HepG2 (cell line): Measurements from ENCODE around the gene LITAF. TPM values are rescaled to one million over a fixed set of nuclear protein-coding genes. Genes with fewer than 3 reads are reported as not detected.

Source experiments
- GFI1 ChIP-seq: sonication (generic); formaldehyde crosslinking; IDR thresholded peaks from 2 replicates; pipeline ENCODE4 v1.5.0; 2020; ENCODE audit warnings: missing genetic modification reagents, mild to moderate bottlenecking, borderline replicate concordance
- STAG1 ChIP-seq: sonication (generic); formaldehyde crosslinking; IDR thresholded peaks from 2 replicates; pipeline ENCODE4 v1.4.0; 2020; ENCODE audit warnings: missing genetic modification reagents
- ZNF367 ChIP-seq: sonication (generic); formaldehyde crosslinking; IDR thresholded peaks from 2 replicates; pipeline ENCODE4 v1.4.0; 2020; ENCODE audit warnings: missing genetic modification reagents, borderline replicate concordance
- ZNF839 ChIP-seq: sonication (generic); formaldehyde crosslinking; IDR thresholded peaks from 2 replicates; pipeline ENCODE4 v1.4.0; 2020; ENCODE audit warnings: missing genetic modification reagents, mild to moderate bottlenecking, borderline replicate concordance
- ZSCAN21 ChIP-seq: sonication (generic); formaldehyde crosslinking; IDR thresholded peaks from 2 replicates; pipeline ENCODE4 v1.8.0; 2022; ENCODE audit warnings: mild to moderate bottlenecking, missing genetic modification reagents, moderate library complexity, borderline replicate concordance
- polyA plus RNA-seq, 8 experiments: library from polyadenylated mRNA; depleted of rRNA in 3 of 8; stranded (reverse) in 7 of 8; unstranded in 1 of 8; fragments of >200 nt; fragmentation: Illumina TruSeq in 4 of 8; extraction: Trizol in 4 of 8; gene quantifications; 2 replicates each; pipeline versions ENCODE4 v1.2.1 to v1.2.3, GENCODE V29; 2011 to 2016; ENCODE audit warnings: low read depth in 4 of 8, missing spikeins in 1 of 8, mixed read lengths in 1 of 8; ENCODE audit not compliant: insufficient read depth in 1 of 8
- total RNA-seq, 5 experiments: library from RNA; depleted of rRNA; stranded (reverse); fragments of >200 nt; fragmentation: Illumina TruSeq; extraction: Trizol; gene quantifications; 2 replicates each; pipeline ENCODE4 v1.2.3, GENCODE V29; 2016; ENCODE audit warnings: low read depth in 1 of 5
- TF ChIP-seq, protein P1 (sequence below): sonication (generic); formaldehyde crosslinking; IDR thresholded peaks from 2 replicates; pipeline ENCODE4 v1.4.0; 2020; ENCODE audit warnings: missing genetic modification reagents
- TF ChIP-seq, protein P2 (sequence below): sonication (generic); formaldehyde crosslinking; IDR thresholded peaks from 2 replicates; pipeline ENCODE4 v1.5.0; 2020; ENCODE audit warnings: mild to moderate bottlenecking, missing genetic modification reagents

LITAF gene
- total and polyA plus RNA-seq, 2 of the 13 experiments (the other 11 are each of a cell fraction or from before 2014, with no cell fraction given), result 80.1 to 141 TPM

DNA sequence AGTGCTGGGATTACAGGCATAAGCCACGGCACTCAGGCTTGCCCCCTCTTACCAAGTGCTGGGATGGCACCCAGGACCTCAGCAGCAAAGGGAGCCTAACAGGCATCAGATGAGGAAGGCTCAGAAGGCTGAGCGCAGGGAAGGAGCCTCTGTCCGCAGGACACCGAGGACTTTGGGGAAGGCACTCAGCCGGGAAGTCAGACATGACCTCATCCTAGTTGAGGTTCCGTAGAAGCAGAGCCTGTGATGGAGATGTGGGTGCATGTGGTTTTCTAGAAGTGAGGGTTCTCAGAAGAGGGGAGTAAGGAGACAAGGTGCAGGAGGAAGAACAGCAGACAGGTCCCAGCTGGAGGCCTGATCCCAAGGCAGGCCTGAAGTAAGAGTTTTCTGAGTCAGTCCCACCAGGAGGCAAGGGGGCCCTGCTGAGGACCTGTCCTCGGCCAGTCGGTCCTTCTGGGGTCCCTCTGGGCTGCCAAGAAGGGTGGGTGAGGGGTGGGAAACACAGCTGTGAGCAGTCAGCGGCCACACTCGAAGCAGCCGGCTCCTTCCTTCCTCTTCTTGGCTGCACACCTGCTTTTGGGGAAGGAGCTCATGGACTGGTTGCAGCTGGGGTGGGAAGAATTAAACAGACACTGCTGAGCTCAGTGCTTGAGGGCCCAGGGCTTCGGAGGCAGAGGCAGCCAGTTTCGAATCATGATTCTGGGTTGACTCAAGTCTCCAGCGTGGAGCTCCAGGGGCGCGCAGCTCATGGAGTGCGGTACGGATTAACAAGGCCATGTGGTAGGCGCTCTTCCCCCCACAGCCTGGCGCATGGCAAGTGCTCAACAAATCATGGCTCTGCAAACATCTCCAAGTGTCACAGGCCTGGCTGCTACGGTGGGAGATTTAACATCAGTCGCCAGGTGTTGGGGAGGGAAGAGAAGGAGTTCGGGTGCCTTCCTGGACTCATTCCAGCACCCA lies 42.6 kb upstream of the LITAF start (continued):
- TF ChIP-seq, protein P1, sequence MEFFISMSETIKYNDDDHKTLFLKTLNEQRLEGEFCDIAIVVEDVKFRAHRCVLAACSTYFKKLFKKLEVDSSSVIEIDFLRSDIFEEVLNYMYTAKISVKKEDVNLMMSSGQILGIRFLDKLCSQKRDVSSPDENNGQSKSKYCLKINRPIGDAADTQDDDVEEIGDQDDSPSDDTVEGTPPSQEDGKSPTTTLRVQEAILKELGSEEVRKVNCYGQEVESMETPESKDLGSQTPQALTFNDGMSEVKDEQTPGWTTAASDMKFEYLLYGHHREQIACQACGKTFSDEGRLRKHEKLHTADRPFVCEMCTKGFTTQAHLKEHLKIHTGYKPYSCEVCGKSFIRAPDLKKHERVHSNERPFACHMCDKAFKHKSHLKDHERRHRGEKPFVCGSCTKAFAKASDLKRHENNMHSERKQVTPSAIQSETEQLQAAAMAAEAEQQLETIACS, result 0 out of 2 replicates have a peak, but pooled peaks have one; percentile 8
- TF ChIP-seq GFI1 (0 out of 2 replicates have a peak, but pooled peaks have one; percentile 40), ZNF367 (0 out of 2 replicates have a peak, but pooled peaks have one; percentile 8), ZSCAN21 (CRISPR knock-in tag) (0 out of 2 replicates have a peak, but pooled peaks have one; percentile 11), STAG1 (CRISPR knock-in tag) (no peak), ZNF839 (0 out of 2 replicates have a peak, but pooled peaks have one; percentile 38)
- TF ChIP-seq, protein P2, sequence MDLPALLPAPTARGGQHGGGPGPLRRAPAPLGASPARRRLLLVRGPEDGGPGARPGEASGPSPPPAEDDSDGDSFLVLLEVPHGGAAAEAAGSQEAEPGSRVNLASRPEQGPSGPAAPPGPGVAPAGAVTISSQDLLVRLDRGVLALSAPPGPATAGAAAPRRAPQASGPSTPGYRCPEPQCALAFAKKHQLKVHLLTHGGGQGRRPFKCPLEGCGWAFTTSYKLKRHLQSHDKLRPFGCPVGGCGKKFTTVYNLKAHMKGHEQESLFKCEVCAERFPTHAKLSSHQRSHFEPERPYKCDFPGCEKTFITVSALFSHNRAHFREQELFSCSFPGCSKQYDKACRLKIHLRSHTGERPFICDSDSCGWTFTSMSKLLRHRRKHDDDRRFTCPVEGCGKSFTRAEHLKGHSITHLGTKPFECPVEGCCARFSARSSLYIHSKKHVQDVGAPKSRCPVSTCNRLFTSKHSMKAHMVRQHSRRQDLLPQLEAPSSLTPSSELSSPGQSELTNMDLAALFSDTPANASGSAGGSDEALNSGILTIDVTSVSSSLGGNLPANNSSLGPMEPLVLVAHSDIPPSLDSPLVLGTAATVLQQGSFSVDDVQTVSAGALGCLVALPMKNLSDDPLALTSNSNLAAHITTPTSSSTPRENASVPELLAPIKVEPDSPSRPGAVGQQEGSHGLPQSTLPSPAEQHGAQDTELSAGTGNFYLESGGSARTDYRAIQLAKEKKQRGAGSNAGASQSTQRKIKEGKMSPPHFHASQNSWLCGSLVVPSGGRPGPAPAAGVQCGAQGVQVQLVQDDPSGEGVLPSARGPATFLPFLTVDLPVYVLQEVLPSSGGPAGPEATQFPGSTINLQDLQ (CRISPR knock-in tag), result no peak
